Mesenchymal stem cell (in vitro differentiated cells and primary cell): ENCODE measurements around the gene QPCT. TPM values are rescaled to one million over a fixed set of nuclear protein-coding genes. Genes with fewer than 3 reads are reported as not detected.
"Not testable (repeated sequence)": the region's sequence is repeated elsewhere in the genome, so short reads cannot be mapped to it uniquely, and the experiment has no call there.

Experiments
- DNase-seq: peaks from one replicate; pipeline ENCODE4 v3.0.0-alpha.2; 2013
- H2AFZ ChIP-seq: one replicate; pipeline ENCODE4 v1.6.1; 2013; ENCODE audit warnings: low read depth, mild to moderate bottlenecking, control low read depth, inconsistent platforms, low read length, moderate library complexity
- H2AK5ac ChIP-seq: 2 replicates; pipeline ENCODE4 v1.6.1; 2013; ENCODE audit warnings: low read length, moderate library complexity, mild to moderate bottlenecking, inconsistent platforms; ENCODE audit not compliant: severe bottlenecking
- H2BK120ac ChIP-seq: one replicate; pipeline ENCODE4 v1.6.1; 2013; ENCODE audit warnings: low read depth, mild to moderate bottlenecking, inconsistent platforms, low read length, moderate library complexity
- H2BK12ac ChIP-seq, 2 experiments: one replicate each; pipeline ENCODE4 v1.6.1; 2013; ENCODE audit warnings: inconsistent platforms in 2 of 2, low read length in 2 of 2, mild to moderate bottlenecking in 2 of 2, moderate library complexity in 2 of 2, control low read depth in 1 of 2
- H2BK15ac ChIP-seq: one replicate; pipeline ENCODE4 v1.6.1; 2013; ENCODE audit warnings: mild to moderate bottlenecking, low read depth, inconsistent platforms; ENCODE audit not compliant: poor library complexity, severe bottlenecking
- H2BK5ac ChIP-seq: 2 replicates; pipeline ENCODE4 v1.6.1; 2013; ENCODE audit warnings: low read depth, mild to moderate bottlenecking, low read length, control low read depth, inconsistent platforms; ENCODE audit not compliant: poor library complexity, severe bottlenecking
- H3K14ac ChIP-seq, 2 experiments: one replicate each; pipeline ENCODE4 v1.6.1; 2013; ENCODE audit warnings: inconsistent platforms in 2 of 2, low read length in 2 of 2, control low read depth in 1 of 2, mild to moderate bottlenecking in 1 of 2, moderate library complexity in 1 of 2
- H3K18ac ChIP-seq, 2 experiments: one replicate each; pipeline ENCODE4 v1.6.1; 2013; ENCODE audit warnings: inconsistent platforms in 2 of 2, low read length in 2 of 2, control low read depth in 1 of 2, low read depth in 1 of 2, mild to moderate bottlenecking in 1 of 2
- H3K23ac ChIP-seq, 2 experiments: one replicate each; pipeline ENCODE4 v1.6.1; 2013; ENCODE audit warnings: inconsistent platforms in 2 of 2, low read length in 2 of 2, mild to moderate bottlenecking in 2 of 2, moderate library complexity in 2 of 2, control low read depth in 1 of 2
- H3K27ac ChIP-seq: 2 replicates; pipeline ENCODE4 v1.5.1; 2013; ENCODE audit warnings: mild to moderate bottlenecking, moderate library complexity, low read length, control low read depth, inconsistent platforms; ENCODE audit not compliant: poor library complexity, severe bottlenecking
- H3K27me3 ChIP-seq, 2 experiments: 2 replicates each; pipeline versions ENCODE4 v1.6.1 to v1.7.0; 2013; ENCODE audit warnings: low read length in 2 of 2, mild to moderate bottlenecking in 2 of 2, moderate library complexity in 2 of 2, control low read depth in 1 of 2, inconsistent platforms in 1 of 2; ENCODE audit not compliant: control insufficient read depth in 1 of 2, insufficient read depth in 1 of 2
- H3K36me3 ChIP-seq, 2 experiments: 2 replicates each; pipeline versions ENCODE4 v1.6.1 to v1.7.0; 2013; ENCODE audit warnings: low read length in 2 of 2, control low read depth in 1 of 2, inconsistent platforms in 1 of 2, low read depth in 1 of 2, mild to moderate bottlenecking in 1 of 2; ENCODE audit not compliant: insufficient read depth in 2 of 2, control insufficient read depth in 1 of 2
- H3K4ac ChIP-seq, 2 experiments: one replicate each; pipeline ENCODE4 v1.6.1; 2013; ENCODE audit warnings: inconsistent platforms in 2 of 2, low read length in 2 of 2, mild to moderate bottlenecking in 2 of 2, moderate library complexity in 2 of 2, control low read depth in 1 of 2, low read depth in 1 of 2
- H3K4me1 ChIP-seq: 2 replicates; pipeline ENCODE4 v1.6.1; 2013; ENCODE audit warnings: low read depth, low read length, control low read depth; ENCODE audit not compliant: control insufficient read depth, insufficient read depth
- H3K4me2 ChIP-seq: 2 replicates; pipeline ENCODE4 v1.6.1; 2013; ENCODE audit warnings: low read length, mild to moderate bottlenecking, inconsistent platforms; ENCODE audit not compliant: poor library complexity, severe bottlenecking
- H3K4me3 ChIP-seq, 2 experiments: 2 replicates each; pipeline versions ENCODE4 v1.5.1 to v1.7.0; 2013; ENCODE audit warnings: low read length in 2 of 2, mild to moderate bottlenecking in 2 of 2, control low read depth in 1 of 2, low read depth in 1 of 2; ENCODE audit not compliant: insufficient read depth in 1 of 2
- H3K79me1 ChIP-seq: replicated peaks from 2 replicates; pipeline ENCODE4 v1.6.1; 2013; ENCODE audit warnings: mild to moderate bottlenecking, control low read depth, low read length, inconsistent platforms; ENCODE audit not compliant: poor library complexity, severe bottlenecking
- H3K9ac ChIP-seq: 2 replicates; pipeline ENCODE4 v1.7.0; 2013; ENCODE audit warnings: mild to moderate bottlenecking, low read length, moderate library complexity
- H3K9me3 ChIP-seq: 2 replicates; pipeline ENCODE4 v1.7.0; 2013; ENCODE audit warnings: mild to moderate bottlenecking, low read length; ENCODE audit not compliant: control insufficient read depth
- H4K8ac ChIP-seq: one replicate; pipeline ENCODE4 v1.6.1; 2013; ENCODE audit warnings: inconsistent platforms, mild to moderate bottlenecking, low read length, moderate library complexity
- H4K91ac ChIP-seq: one replicate; pipeline ENCODE4 v1.6.1; 2013; ENCODE audit warnings: mild to moderate bottlenecking, low read length, inconsistent platforms
- WGBS: methylation state at CpG from one replicate; pipeline ENCODE4 v1.1.7; 2013; ENCODE audit warnings: mixed read lengths; 5-methylcytosine and 5-hydroxymethylcytosine counted together
- polyA plus RNA-seq, 2 experiments: library from polyadenylated mRNA; stranded (reverse); fragments of 200-250 nt; gene quantifications; one replicate each; pipeline ENCODE4 v1.2.3, GENCODE V29; 2013

Gene QPCT
- polyA plus RNA-seq (2013, experiment 1 of 2), result 9.6 TPM
- 10.1 TPM for polyA plus RNA-seq (2013, experiment 2 of 2)

GRCh38 chr2:37344453-37345361 is at the start of gene QPCT:
QPCT (plus strand) TSS chr2:37344630; CDS start chr2:37344732, 102 bp downstream.
- Histone ChIP-seq H3K14ac (peak within 1 kb of the TSS in 1 of 2 experiments; percentile 86), H3K4me1 (peaks cover 8% of the 10 kb centered on the region), H3K9me3 (no peaks in the 10 kb centered on the region), H3K36me3 (no peaks in the 10 kb centered on the region), H2AK5ac (no peak within 1 kb of the TSS), H3K18ac (peak within 1 kb of the TSS; percentile 24 to 71), H3K4me2 (peak within 1 kb of the TSS; percentile 69), H2BK120ac (no peak within 1 kb of the TSS), H4K8ac (peak within 1 kb of the TSS; percentile 83), H4K91ac (peak within 1 kb of the TSS; percentile 43), H3K79me1 (no peaks in the 10 kb centered on the region), H2AFZ (peak within 1 kb of the TSS; percentile 95), H3K23ac (no peak within 1 kb of the TSS), H2BK15ac (peak within 1 kb of the TSS; percentile 75), H3K9ac (peak within 1 kb of the TSS; percentile 88), H2BK12ac (peak within 1 kb of the TSS in 1 of 2 experiments; percentile 45), H3K27me3 (no peaks in the 10 kb centered on the region), H3K27ac (peak within 1 kb of the TSS; percentile 19), H2BK5ac (no peak within 1 kb of the TSS), H3K4ac (peak within 1 kb of the TSS in 1 of 2 experiments; percentile 12), H3K4me3 (peak within 1 kb of the TSS; percentile 68 to 83)
- DNase-seq, result peak; percentile 65
- 2% methylated on average over 40 of the region's 73 CpGs for WGBS

- not testable (repeated sequence) for H3K27me3 ChIP-seq, H2BK5ac ChIP-seq, H3K27ac ChIP-seq, H3K4me3 ChIP-seq, H3K4ac ChIP-seq, H3K18ac ChIP-seq, H3K23ac ChIP-seq, H2BK120ac ChIP-seq, H2AK5ac ChIP-seq, H3K14ac ChIP-seq, H2AFZ ChIP-seq, H3K9me3 ChIP-seq, H3K4me2 ChIP-seq, H3K9ac ChIP-seq, H2BK15ac ChIP-seq, H4K91ac ChIP-seq, DNase-seq, H3K4me1 ChIP-seq, H2BK12ac ChIP-seq, H4K8ac ChIP-seq
- 83% methylated on average over 1 of the region's 2 CpGs for WGBS
- H3K36me3 ChIP-seq, result peaks cover 3 to 28% of the 10 kb centered on the region in 2 experiments
- H3K79me1 ChIP-seq, result peaks cover 18% of the 10 kb centered on the region
Observed at GRCh38 chr2:37294858-37295257, 49.6 kb upstream of the QPCT start.

GRCh38 chr2:37295469-37296073 is 48.9 kb upstream of the QPCT start:
- no peak for DNase-seq
- Histone ChIP-seq H4K91ac (no peak overlapping the region), H3K18ac (no peak overlapping the region), H3K79me1 (peaks cover 18% of the 10 kb centered on the region), H3K4ac (no peak overlapping the region), H3K9ac (no peak overlapping the region), H3K14ac (no peak overlapping the region), H2BK120ac (no peak overlapping the region), H3K4me2 (no peak overlapping the region), H3K27me3 (no peaks in the 10 kb centered on the region), H2BK15ac (no peak overlapping the region), H2BK5ac (no peak overlapping the region), H3K4me3 (no peak overlapping the region), H2BK12ac (no peak overlapping the region), H3K9me3 (no peaks in the 10 kb centered on the region), H3K36me3 (peaks cover 3 to 22% of the 10 kb centered on the region in 2 experiments), H3K27ac (no peak overlapping the region), H2AFZ (no peak overlapping the region), H2AK5ac (no peak overlapping the region), H3K4me1 (no peaks in the 10 kb centered on the region), H4K8ac (no peak overlapping the region), H3K23ac (no peak overlapping the region)
- 88% methylated on average over 1 of the region's 1 CpG for WGBS

- H3K9ac ChIP-seq, result no peak overlapping the region
- no peak overlapping the region for H3K4ac ChIP-seq
- no peak overlapping the region for H2BK5ac ChIP-seq
- H3K9me3 ChIP-seq, result no peaks in the 10 kb centered on the region
- no peak overlapping the region for H3K27ac ChIP-seq
- no peak overlapping the region for H2AK5ac ChIP-seq
- H3K14ac ChIP-seq, result no peak overlapping the region
- no peak overlapping the region for H3K4me3 ChIP-seq
- H2BK120ac ChIP-seq, result no peak overlapping the region
- peaks cover 15% of the 10 kb centered on the region for H3K79me1 ChIP-seq
- no peak overlapping the region for H2BK15ac ChIP-seq
- H3K23ac ChIP-seq, result no peak overlapping the region
- no peak overlapping the region for H4K91ac ChIP-seq
- no peak overlapping the region for H2BK12ac ChIP-seq
- H3K27me3 ChIP-seq, result no peaks in the 10 kb centered on the region
- no peak overlapping the region for H4K8ac ChIP-seq
- no peak overlapping the region for H3K4me2 ChIP-seq
- H3K4me1 ChIP-seq, result no peaks in the 10 kb centered on the region
- H2AFZ ChIP-seq, result no peak overlapping the region
- H3K36me3 ChIP-seq, result peaks cover under 1 to 7% of the 10 kb centered on the region in 2 experiments
- no peak overlapping the region for H3K18ac ChIP-seq
- no peak for DNase-seq
Observed at GRCh38 chr2:37297632-37298031, 46.8 kb upstream of the QPCT start.
